Keratinocyte (primary cell): ENCODE data around the gene SLC49A4. TPM values are rescaled to one million over a fixed set of nuclear protein-coding genes. Genes with fewer than 3 reads are reported as not detected.

Source experiments
- DNase-seq: peaks from one replicate; pipeline ENCODE4 v3.0.0-alpha.2; 2011; ENCODE audit warnings: low read depth, missing footprints, low spot score
- FAIRE-seq: peaks from 2 replicates; lab custom pipeline; 2011; peaks lifted over from hg19 to GRCh38; lab: Jason Lieb, UNC
- H2AFZ ChIP-seq: 2 replicates; pipeline ENCODE4 v1.6.0; 2012; ENCODE audit warnings: low read length, control low read depth, inconsistent platforms; ENCODE audit not compliant: control insufficient read depth
- H3K27ac ChIP-seq: 2 replicates; pipeline ENCODE4 v1.5.1; 2011; ENCODE audit warnings: low read length; ENCODE audit not compliant: control insufficient read depth, insufficient read depth
- H3K27me3 ChIP-seq: 3 replicates; pipeline ENCODE4 v1.6.0; 2011; ENCODE audit warnings: low read length; ENCODE audit not compliant: control insufficient read depth, insufficient read depth; ENCODE audit errors: extremely low read depth
- H3K36me3 ChIP-seq, 2 experiments: 2 replicates in 1 of 2; 3 replicates in 1 of 2; pipeline ENCODE4 v1.5.1; 2011; ENCODE audit warnings: low read length in 2 of 2, mild to moderate bottlenecking in 1 of 2; ENCODE audit not compliant: control insufficient read depth in 2 of 2, insufficient read depth in 2 of 2; ENCODE audit errors: extremely low read depth in 1 of 2
- H3K4me1 ChIP-seq: 3 replicates; pipeline ENCODE4 v1.5.1; 2011; ENCODE audit warnings: low read length; ENCODE audit not compliant: control insufficient read depth, insufficient read depth; ENCODE audit errors: extremely low read depth
- H3K4me2 ChIP-seq: 3 replicates; pipeline ENCODE4 v1.6.0; 2011; ENCODE audit warnings: low read depth, low read length; ENCODE audit not compliant: control insufficient read depth, insufficient read depth; ENCODE audit errors: extremely low read depth
- H3K4me3 ChIP-seq, 3 experiments: fragments of 200-600 bp in 1 of 3; sonication (generic) in 1 of 3; 2 replicates in 2 of 3; 3 replicates in 1 of 3; pipeline ENCODE4 v1.5.1; 2011 to 2016; ENCODE audit warnings: low read length in 3 of 3, mild to moderate bottlenecking in 3 of 3, control low read depth in 2 of 3, inconsistent platforms in 1 of 3, low read depth in 1 of 3, mixed read lengths in 1 of 3, mixed run types in 1 of 3, moderate library complexity in 1 of 3; ENCODE audit not compliant: control insufficient read depth in 2 of 3, insufficient read depth in 2 of 3; ENCODE audit errors: extremely low read depth in 1 of 3
- H3K79me2 ChIP-seq: 2 replicates; pipeline ENCODE4 v1.6.0; 2012; ENCODE audit warnings: low read length; ENCODE audit not compliant: control insufficient read depth, insufficient read depth
- H3K9ac ChIP-seq: 3 replicates; pipeline ENCODE4 v1.6.0; 2011; ENCODE audit warnings: low read length; ENCODE audit not compliant: control insufficient read depth, insufficient read depth; ENCODE audit errors: extremely low read depth
- H3K9me1 ChIP-seq: 3 replicates; pipeline ENCODE4 v1.6.0; 2011; ENCODE audit warnings: low read length; ENCODE audit not compliant: control insufficient read depth, insufficient read depth; ENCODE audit errors: extremely low read depth
- H3K9me3 ChIP-seq: 2 replicates; pipeline ENCODE4 v1.5.1; 2012; ENCODE audit warnings: low read depth, low read length; ENCODE audit not compliant: control insufficient read depth
- H4K20me1 ChIP-seq: 3 replicates; pipeline ENCODE4 v1.6.0; 2011; ENCODE audit warnings: low read length; ENCODE audit not compliant: control insufficient read depth, insufficient read depth; ENCODE audit errors: extremely low read depth
- EZH2 ChIP-seq: IDR thresholded peaks from one replicate; pipeline ENCODE4 v1.6.1; 2012; ENCODE audit warnings: inconsistent platforms, mild to moderate bottlenecking, low read length, moderate library complexity
- dilution Hi-C: fragments of 300-500 bp; cut with MboI; formaldehyde crosslinking; loops from one replicate; pipeline ENCODE4 v1.7.0; 2020; ENCODE audit warnings: low sequenced_read_pairs; ENCODE audit not compliant: extremely low pct_ligation_motif_present
- polyA plus RNA-seq, 5 experiments: library from polyadenylated mRNA; depleted of rRNA in 3 of 5; stranded (reverse) in 3 of 5; stranded (forward) in 1 of 5; unstranded in 1 of 5; fragments of >200 nt; gene quantifications; 1 replicate in 1 of 5; 2 replicates in 3 of 5; 3 replicates in 1 of 5; pipeline versions ENCODE4 v1.2.1 to v1.2.3, GENCODE V29; 2011 to 2012; ENCODE audit warnings: missing spikeins in 2 of 5, low read depth in 1 of 5, low replicate concordance in 1 of 5
- TF ChIP-seq, protein P1 (sequence below), 3 experiments: IDR thresholded peaks in 1 of 3; conservative IDR thresholded peaks in 1 of 3; optimal IDR thresholded peaks in 1 of 3; 2 replicates in 2 of 3; 3 replicates in 1 of 3; pipeline versions ENCODE3 to v1.5.1; 2011; ENCODE audit warnings: low read length in 3 of 3, mild to moderate bottlenecking in 3 of 3, moderate library complexity in 2 of 3, control low read depth in 1 of 3, inconsistent platforms in 1 of 3; ENCODE audit not compliant: insufficient read depth in 2 of 3; ENCODE audit errors: extremely low read depth in 1 of 3

SLC49A4 gene
- polyA plus RNA-seq, 1 donor (not counting 4 experiments of a cell fraction or from before 2014, with no cell fraction given), result 18.2 TPM

DNA sequence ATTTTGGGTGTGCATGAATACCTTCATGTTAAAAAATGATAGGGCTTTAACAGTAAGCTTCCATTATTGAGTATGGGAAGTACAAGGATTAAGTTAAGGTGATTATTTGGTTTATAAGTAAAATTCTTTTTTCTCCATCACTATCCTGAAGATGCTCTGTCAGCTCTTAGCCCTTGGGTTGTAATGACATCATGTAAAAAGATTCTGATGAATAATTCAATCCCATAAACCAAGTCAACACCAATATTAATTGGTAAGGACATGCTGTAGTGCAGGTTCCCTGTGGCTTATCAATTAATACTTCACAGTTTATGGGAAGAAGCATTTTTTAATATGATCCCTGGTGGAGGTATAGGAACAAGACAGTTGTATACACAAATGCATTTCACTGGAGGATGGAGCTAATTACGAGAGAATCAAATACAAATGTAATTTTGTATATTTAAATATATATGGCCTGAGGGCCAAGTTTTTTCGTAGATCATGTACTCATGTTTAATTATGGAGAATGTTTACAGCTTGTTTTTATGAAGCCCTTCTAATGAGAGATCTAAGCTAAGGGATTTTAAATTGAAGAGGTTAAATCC lies 87.6 kb downstream of the SLC49A4 start:
- dilution Hi-C loops, result no loop called here
- Histone ChIP-seq H2AFZ (no peak overlapping the region), H3K9me3 (no peaks in the 10 kb centered on the region), H3K27me3 (no peaks in the 10 kb centered on the region), H3K27ac (no peak overlapping the region), H3K9me1 (no peaks in the 10 kb centered on the region), H3K4me2 (no peak overlapping the region), H3K36me3 (no peaks in the 10 kb centered on the region), H3K79me2 (no peaks in the 10 kb centered on the region), H3K4me1 (no peaks in the 10 kb centered on the region), H4K20me1 (no peaks in the 10 kb centered on the region), H3K9ac (no peak overlapping the region), H3K4me3 (no peak overlapping the region)
- no peak for TF ChIP-seq EZH2
- TF ChIP-seq, protein P1, sequence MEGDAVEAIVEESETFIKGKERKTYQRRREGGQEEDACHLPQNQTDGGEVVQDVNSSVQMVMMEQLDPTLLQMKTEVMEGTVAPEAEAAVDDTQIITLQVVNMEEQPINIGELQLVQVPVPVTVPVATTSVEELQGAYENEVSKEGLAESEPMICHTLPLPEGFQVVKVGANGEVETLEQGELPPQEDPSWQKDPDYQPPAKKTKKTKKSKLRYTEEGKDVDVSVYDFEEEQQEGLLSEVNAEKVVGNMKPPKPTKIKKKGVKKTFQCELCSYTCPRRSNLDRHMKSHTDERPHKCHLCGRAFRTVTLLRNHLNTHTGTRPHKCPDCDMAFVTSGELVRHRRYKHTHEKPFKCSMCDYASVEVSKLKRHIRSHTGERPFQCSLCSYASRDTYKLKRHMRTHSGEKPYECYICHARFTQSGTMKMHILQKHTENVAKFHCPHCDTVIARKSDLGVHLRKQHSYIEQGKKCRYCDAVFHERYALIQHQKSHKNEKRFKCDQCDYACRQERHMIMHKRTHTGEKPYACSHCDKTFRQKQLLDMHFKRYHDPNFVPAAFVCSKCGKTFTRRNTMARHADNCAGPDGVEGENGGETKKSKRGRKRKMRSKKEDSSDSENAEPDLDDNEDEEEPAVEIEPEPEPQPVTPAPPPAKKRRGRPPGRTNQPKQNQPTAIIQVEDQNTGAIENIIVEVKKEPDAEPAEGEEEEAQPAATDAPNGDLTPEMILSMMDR (optimal IDR thresholded peaks at IDR 0.05 in 1 of 3, IDR thresholded peaks at IDR 0.05 in 1 of 3, conservative IDR thresholded peaks at IDR 0.05 in 1 of 3; ENCODE audit: extremely low read depth in 1 of 3, insufficient read depth in 2 of 3, low read length in 3 of 3), result no peak
- FAIRE-seq (no peak), DNase-seq (no peak)

- Histone ChIP-seq H3K79me2 (no peaks in the 10 kb centered on the region), H4K20me1 (no peaks in the 10 kb centered on the region), H3K27ac (no peak overlapping the region), H3K9ac (no peak overlapping the region), H3K4me3 (no peak overlapping the region), H3K36me3 (no peaks in the 10 kb centered on the region), H3K27me3 (no peaks in the 10 kb centered on the region), H3K4me1 (peaks cover 19% of the 10 kb centered on the region), H3K4me2 (no peak overlapping the region), H3K9me1 (no peaks in the 10 kb centered on the region), H3K9me3 (no peaks in the 10 kb centered on the region), H2AFZ (no peak overlapping the region)
- TF ChIP-seq, protein P1 (optimal IDR thresholded peaks at IDR 0.05 in 1 of 3, IDR thresholded peaks at IDR 0.05 in 1 of 3, conservative IDR thresholded peaks at IDR 0.05 in 1 of 3; ENCODE audit: extremely low read depth in 1 of 3, insufficient read depth in 2 of 3, low read length in 3 of 3), result no peak
- no peak for TF ChIP-seq EZH2
- peak; percentile 9 for FAIRE-seq
- no peak for DNase-seq
- dilution Hi-C loops, result no loop called here
These were observed 91.4 kb downstream of the SLC49A4 start for GRCh38 chr3:122886251-122886650.
